HG03571 (cell line): ENCODE results near the gene PPARA.

ENCODE experiments used
- ATAC-seq: cut with Tn5 transposase; IDR thresholded peaks from one replicate; pipeline ENCODE4 v1.9.1; 2021; ENCODE audit not compliant: unreplicated experiment

The PPARA gene

DNA sequence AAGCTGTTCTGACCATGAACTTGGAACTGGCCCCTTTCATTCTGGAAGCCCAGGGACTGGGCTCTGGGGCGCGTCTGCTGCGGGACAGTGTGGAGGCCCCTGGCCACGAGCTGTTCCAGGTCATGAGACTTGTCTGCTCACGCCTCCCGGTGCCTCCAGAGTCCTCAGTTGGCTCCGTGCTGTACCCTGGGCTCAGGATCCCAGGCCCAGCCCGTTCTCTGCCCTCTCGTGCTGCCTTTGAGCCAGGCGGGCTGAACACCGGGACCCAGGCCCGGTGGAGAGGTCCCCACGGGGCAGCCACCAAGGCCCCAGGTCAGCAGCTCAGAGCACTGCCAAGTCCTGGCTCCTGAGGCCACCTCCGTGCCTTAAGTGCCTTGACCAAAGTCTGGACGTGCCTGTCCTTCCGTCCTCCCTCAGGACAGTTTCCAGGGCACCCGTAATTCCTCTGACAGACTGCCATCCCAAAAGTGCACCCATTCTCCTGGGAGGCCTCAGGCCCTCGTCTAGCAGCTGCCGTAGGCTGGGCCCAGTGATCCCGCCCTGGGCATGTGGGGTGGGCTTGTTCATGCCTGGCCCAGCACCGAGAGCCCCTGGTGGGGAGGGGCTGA lies 36.3 kb upstream of the PPARA start:
- no peak for ATAC-seq

DNA sequence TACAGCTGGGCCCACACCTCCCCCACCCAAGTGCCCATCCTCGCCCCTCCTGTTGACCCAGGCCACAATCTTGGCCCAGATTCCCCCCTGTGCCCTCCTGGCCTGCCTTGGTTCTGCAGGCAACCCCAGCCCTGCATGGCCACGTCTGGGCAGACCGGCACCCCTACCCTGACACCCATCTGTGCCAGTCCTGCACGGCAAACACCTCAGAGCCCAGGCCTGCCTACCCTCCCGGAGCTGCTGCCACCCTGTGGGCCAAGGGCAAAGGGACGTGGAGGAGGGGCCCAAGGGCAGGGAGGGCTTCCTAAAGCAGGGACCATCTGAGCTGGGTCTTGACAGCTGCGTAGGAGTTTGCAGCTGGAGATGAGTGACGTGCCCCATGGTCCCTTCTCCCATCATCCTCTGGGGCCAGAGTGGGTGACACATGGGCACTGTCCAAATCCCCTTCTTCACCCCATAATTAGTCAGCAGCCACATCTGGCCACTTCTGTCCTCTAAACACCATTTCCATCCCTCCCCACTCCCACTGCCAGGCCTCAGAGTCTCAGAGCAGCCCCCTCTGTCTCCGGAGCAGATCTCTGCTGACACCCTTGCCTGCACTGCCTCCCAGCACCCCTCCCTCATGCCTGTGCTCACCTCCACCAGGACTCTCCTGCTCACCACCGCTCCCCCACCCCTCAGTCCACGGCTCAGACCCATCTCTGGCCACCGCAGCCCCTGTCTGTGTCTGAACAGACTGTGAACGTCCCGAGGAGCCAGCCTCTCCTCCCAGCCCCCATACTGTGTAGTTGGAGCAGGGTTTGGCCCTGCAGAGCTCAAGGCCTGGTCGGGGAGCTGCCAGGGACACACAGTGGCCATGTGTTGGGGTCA lies 35.6 kb upstream of the PPARA start:
- no peak for ATAC-seq

DNA sequence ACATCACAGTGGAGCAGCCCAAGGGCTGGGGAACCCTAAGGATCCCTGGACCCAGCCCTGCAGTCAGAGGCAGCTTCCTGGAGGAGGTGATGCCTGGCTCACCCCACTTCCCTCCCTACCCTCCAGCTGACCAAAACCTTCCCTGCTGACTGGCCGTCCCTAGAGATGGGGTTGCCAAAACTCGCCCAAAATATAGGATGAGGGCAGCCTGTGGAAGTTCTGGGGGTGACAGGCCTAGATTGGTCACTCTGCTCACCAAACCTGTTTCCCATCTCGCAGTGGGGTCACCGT lies 35.0 kb upstream of the PPARA start:
- no peak for ATAC-seq

DNA sequence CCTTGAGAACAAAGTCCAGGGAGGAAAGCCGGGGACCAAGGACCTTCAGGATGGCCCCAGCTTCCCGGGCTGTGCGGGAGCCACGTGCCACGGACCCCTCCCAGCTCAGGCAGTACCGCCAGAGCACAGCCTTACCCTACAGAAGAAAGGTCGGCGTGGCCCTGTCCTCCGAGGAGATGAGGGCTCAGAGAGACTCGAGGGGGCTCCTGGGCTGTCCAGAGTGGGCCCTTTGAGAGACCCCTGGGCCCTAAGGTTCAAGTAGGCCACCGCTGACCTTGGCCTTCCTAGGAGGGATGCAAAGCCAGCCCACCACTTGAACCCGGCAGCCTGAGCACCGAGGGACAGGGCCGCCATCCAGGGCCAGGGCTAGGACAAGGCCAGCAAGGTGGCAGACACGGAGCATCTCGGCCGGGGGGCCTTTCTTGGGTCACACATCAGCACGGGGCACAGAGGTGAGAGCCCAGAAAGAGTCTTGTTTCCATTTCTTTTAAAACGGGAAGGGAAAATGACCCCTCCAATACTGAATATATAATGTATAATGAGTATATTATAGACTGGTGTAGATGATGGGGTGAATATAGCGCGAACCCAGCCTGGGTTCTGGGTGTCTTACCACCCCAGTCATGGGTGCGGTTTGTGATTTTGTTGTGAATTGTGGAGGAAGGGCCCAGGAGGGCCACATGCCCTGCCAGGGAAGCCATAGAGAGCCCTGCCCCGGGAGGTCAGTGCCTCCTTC lies 34.4 kb upstream of the PPARA start:
- ATAC-seq: no peak

DNA sequence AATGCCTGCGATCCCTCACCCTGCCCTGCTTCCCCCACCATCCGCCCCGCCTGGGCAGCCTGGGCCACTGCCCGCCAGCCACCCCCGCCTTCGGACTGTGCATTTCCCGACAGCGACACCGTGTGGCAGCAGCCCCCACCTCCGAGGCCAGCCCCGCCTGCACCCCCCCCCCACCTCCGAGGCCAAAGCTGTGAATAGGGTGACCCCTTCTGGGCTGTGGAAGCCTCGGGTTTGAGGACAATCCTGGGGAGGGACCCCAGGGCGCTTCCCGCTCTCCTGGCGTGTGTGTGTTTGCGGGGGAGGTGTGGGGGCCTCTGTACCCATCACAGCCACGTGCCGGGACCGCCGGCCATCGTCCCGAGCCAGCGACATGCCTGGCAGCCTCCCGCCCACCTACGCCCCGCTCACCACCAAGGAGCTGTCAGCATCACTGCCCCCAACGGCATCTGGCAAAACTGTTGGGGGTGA lies 33.8 kb upstream of the PPARA start:
- no peak for ATAC-seq

DNA sequence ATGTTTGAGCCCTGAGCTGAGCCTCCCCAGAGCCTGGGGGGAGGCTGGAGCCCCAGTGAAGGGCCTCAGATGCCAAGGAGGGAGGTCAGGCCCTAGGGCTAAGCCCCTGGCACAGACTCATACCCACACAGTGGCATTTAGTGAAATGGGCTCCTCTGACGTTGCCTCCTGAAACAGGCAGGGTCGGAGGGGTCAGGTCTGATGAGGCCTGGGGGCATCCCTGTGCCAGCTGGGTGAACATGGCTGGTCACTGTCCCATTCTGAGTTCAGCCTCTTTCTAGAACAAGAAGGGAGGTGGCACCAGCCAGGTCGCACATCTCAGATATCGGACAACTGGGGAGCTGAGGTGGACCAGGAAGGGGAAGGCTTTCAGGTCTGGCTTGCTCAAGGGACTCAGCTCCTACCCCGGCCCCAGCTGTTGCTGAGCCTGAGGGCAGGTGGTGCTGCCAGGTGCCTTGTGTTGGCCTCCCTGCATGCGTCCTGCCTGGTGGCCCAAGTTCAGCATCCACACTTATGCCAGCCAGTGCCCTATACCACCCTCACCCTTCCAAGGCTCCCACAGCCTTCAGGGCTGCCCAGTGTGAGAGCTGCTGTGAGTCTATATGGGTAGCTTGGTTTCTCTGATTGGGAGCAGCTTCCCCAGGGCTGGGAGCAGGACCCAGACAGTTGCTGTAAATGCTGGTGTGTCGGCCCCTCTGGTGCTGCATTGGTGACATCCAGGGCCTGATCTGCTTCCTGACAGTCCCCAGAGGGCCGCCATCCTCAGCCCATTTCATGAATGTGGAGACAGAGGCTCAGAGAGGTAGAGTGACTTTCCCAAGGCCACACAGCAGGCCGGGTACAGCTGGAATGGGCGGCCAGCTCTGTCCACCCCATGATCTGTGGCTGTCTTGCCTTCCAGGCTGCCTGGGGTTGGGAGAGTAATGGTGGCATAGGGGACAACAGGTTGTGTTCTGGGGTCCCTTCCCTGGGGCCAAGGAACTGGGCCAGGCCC lies 32.8 kb upstream of the PPARA start:
- ATAC-seq: no peak

DNA sequence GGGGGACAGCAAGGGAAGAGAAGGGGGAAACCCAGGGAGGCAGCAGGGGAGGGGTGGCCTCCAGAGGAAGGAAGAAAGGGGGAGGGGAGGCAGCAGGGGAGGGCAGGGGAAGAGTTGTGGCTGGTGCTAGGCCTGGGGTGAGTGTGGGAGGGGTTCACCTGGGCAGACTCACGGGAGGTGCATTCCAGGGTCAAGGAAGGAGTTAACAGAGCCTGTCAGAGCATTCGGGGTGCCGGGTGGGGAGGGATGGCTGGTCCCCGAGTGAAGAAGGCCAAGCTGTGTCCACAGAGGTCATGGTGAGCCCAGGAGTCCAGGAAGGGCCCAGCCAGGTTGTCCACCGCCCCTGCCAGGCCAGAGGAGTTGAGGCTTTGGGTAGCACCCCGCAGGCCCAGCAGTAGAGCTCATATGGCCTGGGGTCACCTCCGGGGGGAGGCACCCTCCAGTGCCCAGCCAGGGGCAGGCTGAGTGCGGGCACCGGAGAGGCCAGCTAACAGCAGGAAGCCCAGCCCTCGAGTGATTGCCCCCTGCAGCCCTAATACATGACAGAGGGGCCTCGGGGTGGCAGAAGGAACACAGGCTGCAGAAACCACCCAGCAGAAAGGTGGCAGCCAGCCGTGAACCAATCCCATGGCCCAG lies 31.1 kb upstream of the PPARA start:
- ATAC-seq: no peak

DNA sequence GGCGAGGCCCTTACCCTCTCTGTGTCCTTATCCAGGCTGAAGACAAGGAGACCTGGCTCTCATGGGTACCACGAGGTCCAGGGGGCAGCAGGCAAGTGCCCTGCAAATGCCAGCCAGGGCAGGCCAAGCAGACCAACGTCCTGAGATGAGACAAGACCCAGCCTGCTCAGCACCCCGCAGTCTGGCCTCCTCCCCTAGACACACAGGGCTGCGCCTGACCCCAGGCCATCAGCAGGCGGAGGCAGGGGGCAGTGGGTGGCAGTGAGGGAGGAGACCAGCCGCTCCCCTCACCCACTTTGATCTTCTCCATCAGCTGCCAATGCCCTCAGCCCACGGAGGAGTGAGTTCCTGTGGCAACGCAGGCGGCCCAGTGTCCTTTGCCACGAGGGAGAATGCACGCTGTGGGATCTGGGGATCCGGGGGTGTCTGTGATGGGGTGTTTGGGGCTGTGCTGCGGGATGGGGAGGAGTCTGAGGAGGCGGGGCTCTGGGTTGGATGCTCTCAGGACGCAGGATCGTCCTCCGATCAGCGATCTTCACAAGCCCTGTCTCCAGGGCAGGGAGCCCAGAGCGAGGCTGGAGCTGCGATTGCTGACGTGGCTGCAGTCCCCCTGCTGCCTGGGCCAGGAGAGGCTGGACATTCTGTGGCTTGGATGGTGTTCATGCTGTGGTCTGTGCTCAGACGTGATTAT lies 30.5 kb upstream of the PPARA start:
- ATAC-seq: no peak

DNA sequence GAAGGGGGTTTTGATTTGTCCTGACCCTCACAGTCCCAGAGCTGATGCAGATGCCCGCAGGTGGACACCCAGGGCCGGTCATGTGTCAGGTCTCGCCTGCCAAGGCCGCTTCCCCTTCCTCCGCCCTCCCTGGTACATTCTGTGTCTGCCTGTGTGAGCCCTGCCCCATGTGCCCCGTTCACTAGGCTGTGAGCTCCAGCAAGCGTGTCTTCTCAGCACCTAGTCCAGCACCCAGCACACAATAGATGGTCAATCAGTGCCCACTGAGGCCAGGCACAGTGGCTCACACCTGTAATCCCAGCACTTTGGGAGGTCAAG lies 29.9 kb upstream of the PPARA start:
- no peak for ATAC-seq

DNA sequence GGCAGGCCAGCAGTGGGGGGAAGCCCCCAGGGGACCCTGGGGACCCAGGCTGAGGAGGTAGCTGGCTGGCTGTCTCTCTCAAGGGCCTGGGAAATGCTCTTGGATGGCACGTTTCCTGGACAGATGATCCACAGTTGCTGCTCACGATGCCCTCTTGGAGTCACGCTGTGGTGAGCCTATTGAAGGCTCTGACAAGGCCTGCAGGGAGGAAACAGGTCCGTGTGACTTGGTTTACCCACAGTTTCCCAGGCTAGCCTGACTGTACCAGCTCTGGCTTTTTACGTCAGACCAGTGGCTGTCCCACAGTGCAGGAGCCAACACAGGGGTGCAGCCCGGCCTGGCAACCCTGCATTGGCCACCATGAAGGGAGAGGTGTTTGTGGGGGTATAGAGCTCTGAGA lies 29.2 kb upstream of the PPARA start:
- no peak for ATAC-seq

DNA sequence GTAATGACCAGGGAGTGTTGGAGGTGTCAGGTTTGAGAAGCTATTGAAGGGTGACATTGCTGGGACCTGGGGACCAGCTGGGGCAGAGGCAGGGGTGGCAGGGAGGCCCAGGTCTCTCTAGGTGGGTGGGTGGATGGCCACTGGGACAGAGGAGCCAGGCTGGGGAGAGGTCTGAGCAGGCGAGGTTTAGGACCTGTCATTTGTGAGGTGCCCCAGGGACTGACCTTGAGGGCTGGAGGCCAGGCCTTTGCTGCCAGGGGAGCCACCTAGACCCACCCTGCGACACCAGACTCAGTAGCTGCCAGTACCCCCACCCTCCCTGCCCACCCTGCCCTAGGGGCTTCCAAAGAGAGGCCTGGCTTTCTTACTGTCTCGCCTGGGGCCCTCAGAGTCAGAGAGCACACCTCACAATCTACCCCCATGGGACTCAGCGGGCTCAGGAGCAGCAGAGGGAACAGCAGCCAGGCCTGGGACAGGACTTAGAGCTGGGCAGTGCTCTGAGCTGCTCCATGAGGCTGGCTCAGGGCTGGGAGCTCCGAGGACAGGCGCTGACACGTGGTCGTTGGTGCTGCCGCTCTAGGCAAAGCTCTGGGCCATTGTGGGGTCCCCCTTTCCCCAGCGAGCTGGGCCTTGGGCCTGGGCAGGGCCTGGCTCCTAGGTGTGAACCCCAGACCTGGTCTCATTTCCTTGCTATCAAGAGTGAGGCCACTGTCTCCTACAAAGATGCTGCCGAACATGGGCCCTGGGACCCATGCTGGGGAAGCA lies 28.6 kb upstream of the PPARA start:
- no peak for ATAC-seq

DNA sequence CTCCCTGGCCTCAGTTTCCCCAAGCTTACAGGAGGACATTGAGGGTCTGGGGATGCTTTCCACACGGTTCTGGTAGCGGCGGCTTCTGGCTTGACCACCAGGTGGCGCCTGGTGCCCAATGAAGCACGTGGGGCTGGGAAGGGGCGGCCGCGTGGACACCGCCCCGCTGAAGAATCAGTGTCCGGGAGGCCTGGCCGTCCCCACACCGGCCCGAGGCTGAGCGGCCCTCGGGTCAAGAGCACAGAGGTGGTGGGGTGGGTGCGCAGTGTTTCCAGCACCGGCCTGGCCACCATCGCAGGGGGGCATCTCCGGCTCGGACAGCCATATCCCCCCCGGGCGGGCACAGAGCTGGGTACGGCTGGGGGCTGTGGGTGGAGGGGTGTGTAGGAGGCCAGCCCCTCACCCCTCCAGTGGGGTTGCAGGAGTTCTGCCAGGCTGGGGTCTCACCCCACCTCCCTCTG lies 27.8 kb upstream of the PPARA start:
- no peak for ATAC-seq

DNA sequence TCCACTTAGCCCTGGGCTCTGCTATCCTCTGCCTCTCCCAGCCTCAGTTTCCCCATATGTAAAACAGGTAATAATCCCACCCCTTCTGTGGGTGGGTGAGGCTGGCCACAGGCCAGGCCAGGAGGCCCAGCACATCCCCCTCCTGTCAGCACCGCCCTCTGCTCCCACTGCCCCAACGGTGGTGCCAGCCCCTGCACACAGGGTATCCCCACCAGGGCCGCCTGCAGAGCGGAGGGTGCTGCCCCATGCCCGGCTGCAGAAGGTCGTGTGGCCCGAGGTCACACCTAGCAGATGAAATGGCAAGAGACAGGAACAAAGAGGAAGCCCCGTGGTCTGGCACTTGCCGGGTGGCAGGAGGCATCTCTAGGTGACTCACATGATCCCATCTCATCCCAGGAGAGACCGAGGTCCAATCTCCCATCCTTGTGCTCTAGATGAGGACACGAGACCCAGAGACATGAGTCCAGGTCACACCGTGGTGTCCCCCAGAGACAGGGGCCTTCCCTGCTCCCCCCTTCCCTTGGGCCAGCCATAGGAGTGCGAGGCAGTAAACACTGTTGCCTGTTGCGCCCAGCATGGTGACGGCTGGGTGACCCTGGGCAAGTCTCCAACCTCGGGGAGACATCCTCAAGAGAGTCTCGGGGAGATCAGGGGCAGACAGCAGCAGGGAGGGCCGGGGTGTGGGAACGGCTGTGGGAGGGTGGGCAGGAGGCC lies 27.2 kb upstream of the PPARA start:
- ATAC-seq: no peak

DNA sequence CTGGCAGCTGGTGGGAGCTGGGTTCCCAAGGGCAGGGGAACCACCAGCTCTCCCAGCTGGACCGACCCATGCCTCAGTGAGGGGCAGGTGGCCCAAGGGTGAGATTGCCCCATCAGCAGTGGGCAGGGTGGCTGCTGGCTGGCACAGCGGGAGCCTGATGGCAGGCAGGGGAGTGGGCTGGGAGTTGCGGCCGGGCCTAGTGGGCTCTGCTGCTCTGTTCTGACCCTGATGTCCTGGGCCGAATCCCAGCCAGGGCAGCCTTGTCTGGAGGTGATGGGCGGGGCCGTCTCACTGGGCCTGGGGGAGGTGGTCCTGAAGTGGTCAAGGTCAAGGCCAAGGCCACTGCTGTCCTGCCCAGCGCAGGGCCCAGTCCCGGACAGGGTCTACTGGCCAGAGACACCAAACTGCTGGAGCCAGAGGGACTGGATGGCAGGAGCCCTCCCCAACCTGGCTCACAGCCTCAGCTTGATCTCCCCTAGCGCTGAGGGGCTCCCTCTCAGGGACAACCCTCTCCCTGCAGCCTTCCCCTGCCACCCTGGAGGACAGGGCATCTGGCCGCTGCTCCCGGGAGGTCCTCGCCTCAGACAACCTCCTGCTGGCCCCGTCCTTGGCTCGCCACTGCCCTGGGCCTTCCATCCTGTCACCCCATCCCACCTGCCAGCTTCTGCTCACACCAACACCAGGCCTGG lies 26.5 kb upstream of the PPARA start:
- ATAC-seq: no peak

DNA sequence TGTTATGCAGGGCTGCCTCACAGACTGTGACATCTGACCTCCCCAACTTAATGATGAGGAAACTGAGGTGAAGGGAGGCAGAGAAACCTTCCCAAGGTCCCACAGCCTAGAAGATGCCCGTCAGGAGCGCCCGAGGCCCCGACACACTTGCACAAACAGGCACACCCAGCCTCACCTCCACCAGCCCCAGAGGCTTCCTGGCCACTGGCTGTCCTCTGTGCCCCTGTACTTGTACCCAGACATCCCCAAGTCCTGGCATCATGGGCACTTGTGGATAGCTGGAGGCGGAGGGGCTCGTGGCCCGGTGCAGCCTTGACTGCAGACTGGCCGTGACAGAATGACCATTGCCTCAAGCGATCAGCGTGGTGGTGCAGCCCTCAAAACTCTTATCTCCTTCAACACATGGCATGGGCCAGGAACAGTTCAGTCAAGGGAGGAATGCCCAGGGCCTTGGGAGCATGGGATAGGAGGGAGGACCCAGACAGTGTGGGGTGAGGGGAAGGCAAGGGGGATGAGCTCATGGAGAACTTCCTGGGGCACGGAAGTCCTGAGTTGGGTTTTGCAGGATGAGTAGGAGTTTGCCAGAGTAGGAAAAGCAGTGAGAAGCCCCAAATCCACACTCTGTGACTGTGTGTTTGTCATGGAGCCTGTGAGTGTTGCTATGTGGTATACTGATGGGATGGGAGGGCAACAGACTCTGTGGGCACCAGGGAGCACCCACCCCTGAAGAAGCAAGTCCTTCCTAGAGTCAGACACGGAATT lies 25.8 kb upstream of the PPARA start:
- no peak for ATAC-seq

DNA sequence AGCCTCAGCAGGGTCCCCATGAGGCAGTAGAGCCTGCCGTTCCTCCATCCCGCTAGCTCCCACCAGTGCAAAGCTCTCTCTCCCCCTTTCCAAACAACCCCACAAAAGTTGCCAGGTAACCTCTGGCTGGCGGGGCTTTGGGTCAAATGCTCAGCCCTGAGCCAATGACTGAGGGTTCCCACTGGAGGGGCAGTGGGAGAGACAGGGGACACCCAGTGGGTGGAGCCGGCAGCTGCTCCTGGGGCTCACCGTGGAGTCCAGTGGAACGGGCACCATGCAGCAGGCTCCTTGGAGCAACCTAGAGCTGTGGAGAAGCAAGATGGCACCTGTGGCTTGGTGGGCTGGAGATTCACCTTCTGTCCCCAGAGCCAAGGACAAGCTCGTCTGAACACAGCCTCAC lies 25.0 kb upstream of the PPARA start:
- no peak for ATAC-seq
